Neural cell (in vitro differentiated cells): ENCODE measurements around the gene PYDC1.

Source experiments
- CTCF ChIP-seq: fragments of 450-650 bp; IDR thresholded peaks from 2 replicates; pipeline ENCODE4 v1.5.1; 2014; ENCODE audit warnings: antibody characterized with exemption, mild to moderate bottlenecking, moderate library complexity; ENCODE audit not compliant: poor library complexity, severe bottlenecking
- EP300 ChIP-seq: fragments of 450-650 bp; conservative IDR thresholded peaks from 2 replicates; pipeline ENCODE4 v1.6.1; 2014; ENCODE audit warnings: antibody characterized with exemption, mild to moderate bottlenecking, moderate library complexity; ENCODE audit not compliant: poor library complexity, severe bottlenecking
- EZH2 ChIP-seq: fragments of 200-600, 300-800 bp; shearing (Covaris generic), sonication (generic); IDR thresholded peaks from 2 replicates; pipeline ENCODE4 v1.6.1; 2014; ENCODE audit warnings: antibody characterized with exemption, low read length, borderline replicate concordance, mild to moderate bottlenecking; ENCODE audit not compliant: insufficient read depth, poor library complexity, severe bottlenecking
- POLR2AphosphoS5 ChIP-seq: IDR thresholded peaks from 2 replicates; pipeline ENCODE4 v1.6.1; 2012
- REST ChIP-seq: IDR thresholded peaks from 2 replicates; pipeline ENCODE4 v1.6.1; 2012; ENCODE audit warnings: borderline replicate concordance
- SMC3 ChIP-seq: fragments of 450-650 bp; conservative IDR thresholded peaks from 2 replicates; pipeline ENCODE4 v1.6.1; 2014; ENCODE audit warnings: antibody characterized with exemption, mild to moderate bottlenecking, moderate library complexity; ENCODE audit not compliant: poor library complexity

- TF ChIP-seq CTCF (no peak), POLR2AphosphoS5 (no peak), REST (no peak), SMC3 (no peak), EP300 (no peak), EZH2 (no peak)
Measured at GRCh38 chr16:31167315-31167714, 49.6 kb downstream of the PYDC1 start.
